Endothelial cell of umbilical vein (primary cell): ENCODE results near the gene TIGD7. TPM values are rescaled to one million over a fixed set of nuclear protein-coding genes. Genes with fewer than 3 reads are reported as not detected.

ENCODE experiments used
- BruUV-seq: library from RNA; stranded (reverse); fragments of 400-500 nt; replicated peaks from 2 replicates; lab custom pipeline; 2021; lab: Mats Ljungman, UMichigan
- CTCF ChIA-PET: fragments of 300-600, 350-600 bp; sonication (Branson Sonifier 250); formaldehyde crosslinking; loops from one replicate; lab custom pipeline; 2021; ENCODE audit warnings: antibody characterized with exemption, inconsistent platforms; lab: Charles Lee
- POLR2A ChIA-PET: fragments of 300-600, 350-600 bp; sonication (Branson Sonifier 250); formaldehyde crosslinking; loops from one replicate; lab custom pipeline; 2021; ENCODE audit warnings: antibody characterized with exemption, inconsistent platforms; lab: Charles Lee
- DNase-seq: peaks from one replicate; pipeline ENCODE4 v3.0.0-alpha.2; 2011; ENCODE audit warnings: low read depth, low spot score
- FAIRE-seq: peaks from 2 replicates; lab custom pipeline; 2011; peaks lifted over from hg19 to GRCh38; lab: Jason Lieb, UNC
- H2AFZ ChIP-seq: 2 replicates; pipeline ENCODE4 v1.6.0; 2012; ENCODE audit warnings: low read depth, low read length, control low read depth, inconsistent platforms
- H3K27ac ChIP-seq: 2 replicates; pipeline ENCODE4 v1.5.1; 2011; ENCODE audit warnings: low read depth, mild to moderate bottlenecking, control low read depth, low read length, moderate library complexity; ENCODE audit not compliant: insufficient read depth
- H3K27me3 ChIP-seq, 2 experiments: 2 replicates each; pipeline versions ENCODE4 v1.6.0 to v1.6.1; 2011; ENCODE audit warnings: low read length in 2 of 2, mixed read lengths in 1 of 2; ENCODE audit not compliant: control insufficient read depth in 2 of 2, insufficient read depth in 2 of 2
- H3K36me3 ChIP-seq, 2 experiments: 2 replicates in 1 of 2; 3 replicates in 1 of 2; pipeline ENCODE4 v1.5.1; 2011; ENCODE audit warnings: low read length in 2 of 2, mild to moderate bottlenecking in 1 of 2, moderate library complexity in 1 of 2; ENCODE audit not compliant: control insufficient read depth in 2 of 2, insufficient read depth in 2 of 2; ENCODE audit errors: extremely low read depth in 1 of 2
- H3K4me1 ChIP-seq: 3 replicates; pipeline ENCODE4 v1.5.1; 2011; ENCODE audit warnings: mild to moderate bottlenecking, low read length; ENCODE audit not compliant: control insufficient read depth, insufficient read depth; ENCODE audit errors: extremely low read depth
- H3K4me2 ChIP-seq: 2 replicates; pipeline ENCODE4 v1.6.1; 2011; ENCODE audit warnings: low read length, control low read depth, mixed read lengths; ENCODE audit not compliant: insufficient read depth
- H3K4me3 ChIP-seq, 3 experiments: fragments of 200-600 bp in 1 of 3; sonication (generic), shearing (Covaris generic) in 1 of 3; replicated peaks in 1 of 3; 2 replicates each; pipeline ENCODE4 v1.5.1; 2011 to 2016; ENCODE audit warnings: control low read depth in 3 of 3, low read length in 3 of 3, mild to moderate bottlenecking in 2 of 3, inconsistent platforms in 1 of 3, low read depth in 1 of 3, moderate library complexity in 1 of 3; ENCODE audit not compliant: insufficient read depth in 1 of 3
- H3K79me2 ChIP-seq: 2 replicates; pipeline ENCODE4 v1.6.0; 2012; ENCODE audit warnings: low read length, inconsistent platforms; ENCODE audit not compliant: control insufficient read depth, insufficient read depth
- H3K9ac ChIP-seq: replicated peaks from 2 replicates; pipeline ENCODE3; 2011; ENCODE audit warnings: low read length, control low read depth; ENCODE audit not compliant: insufficient read depth; ENCODE audit errors: extremely low read depth
- H3K9me1 ChIP-seq: replicated peaks from 3 replicates; pipeline ENCODE4 v1.6.0; 2011; ENCODE audit warnings: mild to moderate bottlenecking, low read length; ENCODE audit not compliant: control insufficient read depth, insufficient read depth; ENCODE audit errors: extremely low read depth
- H3K9me3 ChIP-seq: replicated peaks from 2 replicates; pipeline ENCODE4 v1.5.1; 2012; ENCODE audit warnings: low read length, inconsistent platforms; ENCODE audit not compliant: control insufficient read depth, insufficient read depth
- H4K20me1 ChIP-seq: replicated peaks from 2 replicates; pipeline ENCODE3; 2011; ENCODE audit warnings: mild to moderate bottlenecking, low read length; ENCODE audit not compliant: control insufficient read depth, insufficient read depth; ENCODE audit errors: extremely low read depth
- EZH2 ChIP-seq: IDR thresholded peaks from 2 replicates; pipeline ENCODE4 v1.6.1; 2012; ENCODE audit warnings: borderline replicate concordance, low read depth, mild to moderate bottlenecking, moderate library complexity, low read length, inconsistent platforms; ENCODE audit not compliant: severe bottlenecking
- FOS ChIP-seq: IDR thresholded peaks from 2 replicates; pipeline ENCODE4 v1.6.1; 2011; ENCODE audit warnings: mild to moderate bottlenecking, low read length, moderate library complexity, borderline replicate concordance; ENCODE audit not compliant: insufficient read depth
- GATA2 ChIP-seq: IDR thresholded peaks from 2 replicates; pipeline ENCODE4 v1.7.0; 2011; ENCODE audit warnings: low read depth, mild to moderate bottlenecking, moderate library complexity, mixed read lengths, low read length; ENCODE audit not compliant: insufficient read length, insufficient read depth
- JUN ChIP-seq: IDR thresholded peaks from 2 replicates; pipeline ENCODE4 v1.6.1; 2011; ENCODE audit warnings: borderline replicate concordance, low read depth; ENCODE audit not compliant: insufficient read length, insufficient read depth
- MAX ChIP-seq: IDR thresholded peaks from 2 replicates; pipeline ENCODE4 v1.6.1; 2011; ENCODE audit not compliant: insufficient read depth, insufficient read length
- MYC ChIP-seq: IDR thresholded peaks from one replicate; pipeline ENCODE4 v1.6.1; 2011; ENCODE audit warnings: mild to moderate bottlenecking, low read depth, low read length
- POLR2A ChIP-seq: IDR thresholded peaks from 2 replicates; pipeline ENCODE4 v1.6.1; 2012; ENCODE audit warnings: low read depth, mild to moderate bottlenecking, control low read depth, low read length
- POLR2AphosphoS5 ChIP-seq: IDR thresholded peaks from 2 replicates; pipeline ENCODE4 v1.6.1; 2012; ENCODE audit warnings: low read depth, mild to moderate bottlenecking, control low read depth, low read length, moderate library complexity; ENCODE audit not compliant: insufficient read depth
- dilution Hi-C: fragments of 300-500 bp; cut with MboI; formaldehyde crosslinking; loops from one replicate; pipeline ENCODE4 v1.15.0; 2019; ENCODE audit warnings: low sequenced_read_pairs; ENCODE audit not compliant: extremely low pct_ligation_motif_present
- intact Hi-C: fragments of 100-400 bp; cut with micrococcal nuclease; formaldehyde crosslinking; loops from one replicate; pipeline ENCODE4 v1.10.0; 2022
- polyA plus RNA-seq, 4 experiments: library from polyadenylated mRNA; depleted of rRNA in 3 of 4; stranded (reverse) in 3 of 4; unstranded in 1 of 4; fragments of >200 nt; gene quantifications; 2 replicates each; pipeline versions ENCODE4 v1.2.1 to v1.2.3, GENCODE V29; 2011 to 2012; ENCODE audit warnings: missing spikeins in 1 of 4
- total RNA-seq: library from RNA; stranded (reverse); gene quantifications from 2 replicates; pipeline ENCODE4 v1.2.3, GENCODE V29; 2021
- TF ChIP-seq, protein P1 (sequence below), 2 donors: IDR thresholded peaks; 1 replicate in 1 of 2; 2 replicates in 1 of 2; pipeline ENCODE4 v1.5.1; 2011; ENCODE audit warnings: low read length in 2 of 2, mild to moderate bottlenecking in 2 of 2, moderate library complexity in 2 of 2, control low read depth in 1 of 2, inconsistent platforms in 1 of 2, low read depth in 1 of 2; ENCODE audit not compliant: insufficient read depth in 1 of 2; ENCODE audit errors: extremely low read depth in 1 of 2

TIGD7 gene
- total and polyA plus RNA-seq, 2 donors (not counting 3 experiments of a cell fraction or from before 2014, with no cell fraction given) = 1.1 to 3.5 TPM

DNA sequence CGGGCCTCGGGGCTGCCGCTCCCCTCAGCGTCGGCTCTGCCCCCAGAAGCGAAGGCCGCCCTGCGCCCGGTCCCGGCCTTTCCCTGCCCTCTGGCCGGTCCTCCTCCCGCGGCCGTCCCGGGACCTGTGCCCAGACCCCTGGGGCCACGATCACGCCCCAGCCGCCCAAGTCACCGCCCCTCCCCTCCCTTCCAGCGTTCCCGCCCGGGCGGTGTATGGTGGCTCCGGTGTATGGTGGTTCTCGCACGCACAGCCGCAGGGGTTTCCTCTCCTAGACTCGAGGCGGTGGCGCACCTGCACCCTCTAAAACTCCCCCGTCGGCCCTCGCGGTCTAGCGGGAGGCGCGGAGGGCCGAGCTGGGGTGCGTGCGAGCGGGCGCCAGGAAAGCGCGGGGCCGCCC lies 10.0 kb downstream of the TIGD7 start:
- TF ChIP-seq FOS (no peak), MAX (no peak), MYC (no peak), JUN (no peak), POLR2AphosphoS5 (no peak), GATA2 (no peak), POLR2A (no peak), EZH2 (no peak)
- TF ChIP-seq, protein P1, sequence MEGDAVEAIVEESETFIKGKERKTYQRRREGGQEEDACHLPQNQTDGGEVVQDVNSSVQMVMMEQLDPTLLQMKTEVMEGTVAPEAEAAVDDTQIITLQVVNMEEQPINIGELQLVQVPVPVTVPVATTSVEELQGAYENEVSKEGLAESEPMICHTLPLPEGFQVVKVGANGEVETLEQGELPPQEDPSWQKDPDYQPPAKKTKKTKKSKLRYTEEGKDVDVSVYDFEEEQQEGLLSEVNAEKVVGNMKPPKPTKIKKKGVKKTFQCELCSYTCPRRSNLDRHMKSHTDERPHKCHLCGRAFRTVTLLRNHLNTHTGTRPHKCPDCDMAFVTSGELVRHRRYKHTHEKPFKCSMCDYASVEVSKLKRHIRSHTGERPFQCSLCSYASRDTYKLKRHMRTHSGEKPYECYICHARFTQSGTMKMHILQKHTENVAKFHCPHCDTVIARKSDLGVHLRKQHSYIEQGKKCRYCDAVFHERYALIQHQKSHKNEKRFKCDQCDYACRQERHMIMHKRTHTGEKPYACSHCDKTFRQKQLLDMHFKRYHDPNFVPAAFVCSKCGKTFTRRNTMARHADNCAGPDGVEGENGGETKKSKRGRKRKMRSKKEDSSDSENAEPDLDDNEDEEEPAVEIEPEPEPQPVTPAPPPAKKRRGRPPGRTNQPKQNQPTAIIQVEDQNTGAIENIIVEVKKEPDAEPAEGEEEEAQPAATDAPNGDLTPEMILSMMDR (IDR thresholded peaks at IDR 0.05; ENCODE audit: extremely low read depth in 1 of 2, insufficient read depth in 1 of 2, low read depth in 1 of 2, low read length in 2 of 2) = no peak
- no peak overlapping the region for H3K4me3 ChIP-seq
- peaks cover 8% of the 10 kb centered on the region for H3K9me3 ChIP-seq
- no peaks in the 10 kb centered on the region for H3K4me1 ChIP-seq
- no peak overlapping the region for H2AFZ ChIP-seq
- H3K27me3 ChIP-seq = no peaks in the 10 kb centered on the region
- H3K9ac ChIP-seq = no peak overlapping the region
- intact Hi-C loops (no loop called here), dilution Hi-C loops (no loop called here)
- peaks cover 13 to 16% of the 10 kb centered on the region in 2 experiments for H3K36me3 ChIP-seq
- no peaks in the 10 kb centered on the region for H4K20me1 ChIP-seq
- POLR2A ChIA-PET = no interaction called here
- H3K9me1 ChIP-seq = no peaks in the 10 kb centered on the region
- peaks cover 4% of the 10 kb centered on the region for H3K79me2 ChIP-seq
- CTCF ChIA-PET = interaction anchor here (0.9 kb wide), 1 partner anchor 28 kb away, joined by 3 read pairs; no protein-coding TSS in a partner anchor
- no peak for FAIRE-seq
- H3K27ac ChIP-seq = no peak overlapping the region
- no TSS peak for BruUV-seq
- no peak for DNase-seq
- no peak overlapping the region for H3K4me2 ChIP-seq
